AG04449 (cell line): ENCODE results near the gene TMED8.

Source experiments
- CTCF ChIA-PET: fragments of 350-600 bp; formaldehyde crosslinking; extraction: SDS; loops from one replicate; lab custom pipeline; 2021; ENCODE audit warnings: antibody characterized with exemption; lab: Yijun Ruan, JAX
- POLR2A ChIA-PET: fragments of 400-600, 350-600 bp; formaldehyde crosslinking; extraction: SDS; loops from one replicate; lab custom pipeline; 2020; ENCODE audit warnings: antibody characterized with exemption, inconsistent platforms; lab: Yijun Ruan, JAX
- DNase-seq: peaks from one replicate; pipeline ENCODE4 v3.0.0-alpha.2; 2010; ENCODE audit warnings: low read depth, low spot score
- H3K4me3 ChIP-seq: 2 replicates; pipeline ENCODE4 v1.5.1; 2011; ENCODE audit warnings: low read depth, mild to moderate bottlenecking, control low read depth, low read length
- TF ChIP-seq, protein P1 (sequence below): IDR thresholded peaks from one replicate; pipeline ENCODE4 v1.5.1; 2011; ENCODE audit warnings: mild to moderate bottlenecking, moderate library complexity, low read length, control low read depth, inconsistent platforms; ENCODE audit not compliant: insufficient read depth; ENCODE audit errors: missing control alignments

TMED8 gene

DNA sequence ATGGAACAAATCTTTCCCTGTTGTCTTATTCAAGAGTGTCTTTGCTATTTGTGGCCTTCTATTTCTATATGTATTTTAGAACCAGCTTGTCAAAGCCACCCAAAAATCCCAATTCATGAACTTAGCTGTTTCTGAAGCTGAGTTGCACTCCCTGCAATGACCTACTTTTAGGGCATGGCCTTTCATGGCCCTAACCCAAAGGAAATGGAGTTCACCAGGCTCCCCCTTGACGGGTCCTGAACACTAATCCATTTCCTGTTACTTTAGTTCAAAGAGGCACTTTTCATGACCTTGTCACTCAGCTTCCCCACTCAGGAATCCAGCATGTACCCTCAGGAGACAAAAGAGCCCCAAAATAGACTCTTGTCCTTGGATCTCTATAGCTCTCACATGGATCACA lies 7.6 kb downstream of the TMED8 start:
- POLR2A ChIA-PET = no interaction called here
- DNase-seq = no peak

DNA sequence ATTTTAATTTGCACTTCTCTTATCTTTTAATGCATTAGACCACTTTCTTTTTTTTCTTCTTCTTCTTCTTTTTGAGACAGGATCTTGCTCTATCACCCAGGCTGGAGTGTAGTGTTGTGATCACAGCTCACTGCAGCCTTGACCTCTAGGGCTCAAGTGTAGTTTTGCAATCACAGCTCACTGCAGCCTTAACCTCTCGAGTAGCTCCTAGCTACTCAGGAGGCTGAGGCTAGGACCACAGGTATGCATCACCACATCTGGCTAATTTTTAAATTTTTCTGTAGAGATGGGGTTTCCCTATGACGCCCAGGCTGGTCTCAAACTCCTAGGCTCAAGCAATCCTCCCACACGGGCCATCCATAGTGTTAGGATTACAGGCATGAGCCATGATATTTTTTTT lies 12.7 kb downstream of the TMED8 start:
- TF ChIP-seq, protein P1, sequence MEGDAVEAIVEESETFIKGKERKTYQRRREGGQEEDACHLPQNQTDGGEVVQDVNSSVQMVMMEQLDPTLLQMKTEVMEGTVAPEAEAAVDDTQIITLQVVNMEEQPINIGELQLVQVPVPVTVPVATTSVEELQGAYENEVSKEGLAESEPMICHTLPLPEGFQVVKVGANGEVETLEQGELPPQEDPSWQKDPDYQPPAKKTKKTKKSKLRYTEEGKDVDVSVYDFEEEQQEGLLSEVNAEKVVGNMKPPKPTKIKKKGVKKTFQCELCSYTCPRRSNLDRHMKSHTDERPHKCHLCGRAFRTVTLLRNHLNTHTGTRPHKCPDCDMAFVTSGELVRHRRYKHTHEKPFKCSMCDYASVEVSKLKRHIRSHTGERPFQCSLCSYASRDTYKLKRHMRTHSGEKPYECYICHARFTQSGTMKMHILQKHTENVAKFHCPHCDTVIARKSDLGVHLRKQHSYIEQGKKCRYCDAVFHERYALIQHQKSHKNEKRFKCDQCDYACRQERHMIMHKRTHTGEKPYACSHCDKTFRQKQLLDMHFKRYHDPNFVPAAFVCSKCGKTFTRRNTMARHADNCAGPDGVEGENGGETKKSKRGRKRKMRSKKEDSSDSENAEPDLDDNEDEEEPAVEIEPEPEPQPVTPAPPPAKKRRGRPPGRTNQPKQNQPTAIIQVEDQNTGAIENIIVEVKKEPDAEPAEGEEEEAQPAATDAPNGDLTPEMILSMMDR = no peak
- ChIA-PET CTCF (no interaction called here), POLR2A (no interaction called here)
- no peak overlapping the region for H3K4me3 ChIP-seq
- DNase-seq = no peak

More for the DNA sequence above, 7.6 kb downstream of the TMED8 start:
- TF ChIP-seq, protein P1 = no peak
- CTCF ChIA-PET = interaction anchor here (0.9 kb wide), 1 partner anchor 31 kb away, joined by 3 read pairs; no protein-coding TSS in a partner anchor
- no peak overlapping the region for H3K4me3 ChIP-seq

DNA sequence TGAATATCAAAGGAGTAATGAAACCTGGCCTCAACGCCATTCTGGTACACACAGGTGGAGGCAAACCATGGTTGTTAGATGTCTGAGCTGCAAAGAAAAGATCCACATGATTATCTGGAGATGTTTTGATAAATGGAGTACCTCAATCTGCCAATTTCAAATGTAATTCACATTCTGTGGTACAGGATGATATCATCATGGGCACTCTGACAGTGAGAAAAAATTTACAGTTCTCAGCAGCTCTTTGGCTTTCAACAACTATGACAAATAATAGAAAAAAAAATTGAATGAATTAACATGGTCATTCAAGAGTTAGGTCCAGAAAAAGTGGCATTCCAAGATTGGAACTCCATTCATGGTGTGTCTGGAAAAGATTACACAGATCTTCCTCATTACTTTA lies 17.3 kb downstream of the TMED8 start:
- ChIA-PET POLR2A (no interaction called here), CTCF (no interaction called here)
- no peak overlapping the region for H3K4me3 ChIP-seq
- no peak for DNase-seq
- TF ChIP-seq, protein P1 = no peak

DNA sequence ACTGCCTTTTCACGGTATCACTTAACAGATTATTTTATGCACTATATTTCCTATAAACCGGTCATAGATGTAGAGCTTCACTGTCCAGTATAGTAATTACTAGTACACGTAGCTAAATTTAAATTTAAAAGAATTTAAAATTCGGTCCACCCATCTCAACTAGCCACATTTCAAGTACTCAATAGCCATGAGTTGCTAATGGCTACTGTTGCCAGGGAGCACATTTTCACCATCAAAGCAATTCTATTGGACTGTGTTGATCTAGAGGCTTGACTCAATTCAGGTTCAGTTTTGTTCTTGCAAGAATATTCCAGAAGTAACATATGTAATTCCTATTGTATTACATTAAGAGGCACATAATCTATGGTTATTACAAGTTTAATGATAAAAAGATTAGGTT lies 20.0 kb downstream of the TMED8 start:
- CTCF ChIA-PET = interaction anchor here (1.5 kb wide), 1 partner anchor 41 kb away, joined by 3 read pairs; no protein-coding TSS in a partner anchor
- DNase-seq = no peak
- TF ChIP-seq, protein P1 = no peak
- no peak overlapping the region for H3K4me3 ChIP-seq
- POLR2A ChIA-PET = no interaction called here

DNA sequence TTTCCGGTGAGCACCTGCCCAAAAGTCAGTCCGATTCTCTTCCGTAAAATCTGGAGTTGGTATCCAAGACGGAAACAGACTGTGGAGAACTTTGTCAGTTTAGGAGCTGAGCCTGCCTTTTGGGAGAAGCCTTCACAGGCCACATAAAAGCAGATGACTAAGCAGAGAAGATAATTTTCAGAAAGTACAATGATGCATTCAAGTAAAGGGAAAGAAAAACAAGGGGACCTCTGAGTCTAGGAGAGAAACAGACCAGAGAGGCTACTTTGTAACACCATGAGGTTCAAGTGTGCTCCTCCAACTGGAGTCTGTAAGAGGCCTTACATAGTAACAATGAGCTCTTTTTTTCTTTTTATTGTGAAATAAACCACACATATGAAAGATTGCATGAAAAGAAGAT lies 21.1 kb downstream of the TMED8 start:
- POLR2A ChIA-PET = no interaction called here

DNA sequence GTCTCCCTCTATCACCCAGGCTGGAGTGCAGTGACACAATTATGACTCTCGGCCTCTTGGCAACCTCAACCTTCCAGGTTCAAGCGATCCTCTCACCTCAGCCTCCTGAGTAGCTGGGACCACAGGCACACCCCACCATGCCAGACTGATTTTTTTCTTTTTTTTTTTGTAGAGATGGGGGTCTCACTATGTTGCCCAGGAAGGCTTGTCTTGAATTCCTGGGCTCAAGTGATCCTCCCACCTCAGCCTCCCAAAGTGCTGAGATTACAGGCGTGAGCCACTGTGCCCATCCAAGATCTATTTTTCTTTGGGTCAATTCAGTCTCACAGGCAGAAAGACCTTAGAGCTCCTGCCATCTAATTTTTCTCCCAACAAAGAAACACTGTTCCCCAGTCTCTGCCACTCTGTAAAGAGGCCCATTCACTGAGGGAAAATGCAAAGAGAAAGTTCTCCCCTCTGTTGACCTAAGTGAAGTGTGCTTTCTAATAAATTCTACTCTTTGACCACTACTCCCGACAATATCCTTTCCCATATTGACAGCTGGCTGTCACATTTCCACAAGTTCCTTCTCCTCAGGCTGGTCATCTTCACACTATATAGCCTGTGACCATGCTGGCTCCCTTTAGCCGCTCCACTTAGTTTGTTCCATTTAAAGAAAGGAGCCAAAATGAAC lies 23.3 kb downstream of the TMED8 start:
- no peak for DNase-seq
- TF ChIP-seq, protein P1 = no peak
- CTCF ChIA-PET = interaction anchor here (1.0 kb wide), 1 partner anchor 23 kb away, joined by 3 read pairs; the partner anchor contains the start of genes SAMD15 and TMED8
- POLR2A ChIA-PET = no interaction called here
- no peak overlapping the region for H3K4me3 ChIP-seq

More for the DNA sequence above, 21.1 kb downstream of the TMED8 start:
- no peak overlapping the region for H3K4me3 ChIP-seq
- DNase-seq = no peak
- TF ChIP-seq, protein P1 = no peak
- CTCF ChIA-PET = interaction anchor here (1.5 kb wide), 1 partner anchor 40 kb away, joined by 3 read pairs; no protein-coding TSS in a partner anchor
